Neural progenitor cell (in vitro differentiated cells): ENCODE measurements around the gene SSTR3. TPM values are rescaled to one million over a fixed set of nuclear protein-coding genes. Genes with fewer than 3 reads are reported as not detected.

ENCODE experiments used
- DNase-seq: peaks from one replicate; pipeline ENCODE4 v3.0.0-alpha.2; 2016; ENCODE audit warnings: low spot score
- H2AFZ ChIP-seq: fragments of 200-600 bp; sonication (generic); replicated peaks from 2 replicates; pipeline ENCODE4 v1.6.1; 2016; ENCODE audit warnings: antibody characterized with exemption
- H3F3A ChIP-seq: fragments of 200-600 bp; sonication (generic); 2 replicates; pipeline ENCODE4 v1.6.1; 2016; ENCODE audit warnings: antibody characterized with exemption, low read depth
- H3K27ac ChIP-seq: fragments of 200-600 bp; sonication (generic); 2 replicates; pipeline ENCODE4 v1.5.1; 2016; ENCODE audit warnings: mild to moderate bottlenecking
- H3K27me3 ChIP-seq: fragments of 200-600 bp; sonication (generic); 2 replicates; pipeline ENCODE4 v1.6.1; 2016; ENCODE audit warnings: mild to moderate bottlenecking, moderate library complexity
- H3K36me3 ChIP-seq: fragments of 200-600 bp; sonication (generic); 2 replicates; pipeline ENCODE4 v1.5.1; 2016
- H3K4me1 ChIP-seq: fragments of 200-600 bp; sonication (generic); 2 replicates; pipeline ENCODE4 v1.6.1; 2016; ENCODE audit warnings: mixed run types
- H3K4me2 ChIP-seq: fragments of 200-600 bp; sonication (generic); 2 replicates; pipeline ENCODE4 v1.6.1; 2016
- H3K4me3 ChIP-seq: fragments of 200-600 bp; sonication (generic); 2 replicates; pipeline ENCODE4 v1.5.1; 2016
- H3K79me2 ChIP-seq: fragments of 200-600 bp; sonication (generic); 2 replicates; pipeline ENCODE4 v1.6.1; 2016; ENCODE audit warnings: low read depth
- H3K9ac ChIP-seq: fragments of 200-600 bp; sonication (generic); 2 replicates; pipeline ENCODE4 v1.6.1; 2016
- H3K9me3 ChIP-seq: fragments of 200-600 bp; sonication (generic); 2 replicates; pipeline ENCODE4 v1.5.1; 2016; ENCODE audit warnings: low read depth
- H4K20me1 ChIP-seq: fragments of 200-600 bp; sonication (generic); 2 replicates; pipeline ENCODE4 v1.6.1; 2016; ENCODE audit warnings: low read depth
- H3K27ac Mint-ChIP-seq: 3 replicates; pipeline ENCODE4 v1.8.0; 2021; ENCODE audit warnings: mixed read lengths
- H3K27me3 Mint-ChIP-seq: 2 replicates; pipeline ENCODE4 v1.8.0; 2022; ENCODE audit warnings: low read depth, mild to moderate bottlenecking, inconsistent platforms, moderate library complexity, mixed read lengths; ENCODE audit not compliant: insufficient read depth
- H3K36me3 Mint-ChIP-seq: 3 replicates; pipeline ENCODE4 v1.8.0; 2021; ENCODE audit warnings: mixed read lengths
- H3K4me1 Mint-ChIP-seq: 3 replicates; pipeline ENCODE4 v1.8.0; 2021; ENCODE audit warnings: mixed read lengths
- H3K4me3 Mint-ChIP-seq: 3 replicates; pipeline ENCODE4 v1.8.0; 2021; ENCODE audit warnings: mild to moderate bottlenecking, moderate library complexity, mixed read lengths
- H3K9me3 Mint-ChIP-seq: 3 replicates; pipeline ENCODE4 v1.8.0; 2020; ENCODE audit warnings: mixed read lengths
- EZH2 ChIP-seq: fragments of 200-600 bp; sonication (generic); IDR thresholded peaks from 2 replicates; pipeline ENCODE4 v1.6.1; 2017; ENCODE audit warnings: antibody characterized with exemption, mild to moderate bottlenecking, moderate library complexity
- EZH2phosphoT487 ChIP-seq: fragments of 200-600 bp; sonication (generic); IDR thresholded peaks from 2 replicates; pipeline ENCODE4 v1.6.1; 2017; ENCODE audit warnings: antibody characterized with exemption
- total RNA-seq: library from RNA; depleted of rRNA; stranded (reverse); fragments of >200 nt; gene quantifications from 2 replicates; pipeline ENCODE4 v1.2.3, GENCODE V29; 2015; ENCODE audit warnings: low replicate concordance
- TF ChIP-seq, protein P1 (sequence below): fragments of 200-600 bp; sonication (generic); IDR thresholded peaks from 2 replicates; pipeline ENCODE4 v1.5.1; 2017; ENCODE audit warnings: antibody characterized with exemption, mild to moderate bottlenecking

Gene SSTR3
- total RNA-seq, 1 donor from 2014 or later = 0.19 TPM

DNA sequence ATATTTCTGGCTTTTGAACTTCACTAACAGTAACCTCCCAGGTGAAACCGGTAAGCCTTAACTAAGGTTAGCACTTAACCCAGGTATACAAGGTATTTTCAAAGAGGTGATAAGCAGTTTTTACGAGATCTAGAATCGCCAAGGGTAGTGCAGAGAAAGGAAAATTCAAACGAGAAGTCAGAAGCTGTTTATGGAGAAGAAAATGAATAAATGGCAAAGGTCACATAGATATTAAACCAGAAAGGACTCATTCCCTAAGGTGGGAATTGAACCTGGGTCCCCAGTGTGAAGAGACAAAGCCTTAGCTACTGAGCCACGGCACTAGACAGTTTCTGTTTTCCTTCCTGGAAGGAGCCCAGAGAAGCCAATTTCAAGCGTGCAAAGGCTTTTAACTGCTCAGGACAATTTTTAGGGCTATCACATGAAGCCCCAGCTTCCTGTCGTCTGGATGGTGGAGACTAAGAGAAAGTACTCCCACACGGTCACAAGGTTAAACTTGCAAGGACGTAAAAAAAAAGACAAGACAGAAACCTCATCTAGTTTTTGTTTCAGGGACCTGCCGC lies 18.6 kb downstream of the SSTR3 start:
- H3K4me3 ChIP-seq = no peak overlapping the region
- H3K36me3 ChIP-seq = no peaks in the 10 kb centered on the region
- peaks cover 8% of the 10 kb centered on the region for H3K9me3 ChIP-seq
- H3K79me2 ChIP-seq = no peaks in the 10 kb centered on the region
- H3K27me3 ChIP-seq = no peaks in the 10 kb centered on the region
- no peak overlapping the region for H3K4me2 ChIP-seq
- H3K9ac ChIP-seq = no peak overlapping the region
- H2AFZ ChIP-seq = no peak overlapping the region
- no peak overlapping the region for H3K27ac Mint-ChIP-seq
- peaks cover 13% of the 10 kb centered on the region for H3K4me1 ChIP-seq
- peaks cover 28% of the 10 kb centered on the region for H3K4me1 Mint-ChIP-seq
- TF ChIP-seq EZH2phosphoT487 (no peak), EZH2 (no peak)
- TF ChIP-seq, protein P1, sequence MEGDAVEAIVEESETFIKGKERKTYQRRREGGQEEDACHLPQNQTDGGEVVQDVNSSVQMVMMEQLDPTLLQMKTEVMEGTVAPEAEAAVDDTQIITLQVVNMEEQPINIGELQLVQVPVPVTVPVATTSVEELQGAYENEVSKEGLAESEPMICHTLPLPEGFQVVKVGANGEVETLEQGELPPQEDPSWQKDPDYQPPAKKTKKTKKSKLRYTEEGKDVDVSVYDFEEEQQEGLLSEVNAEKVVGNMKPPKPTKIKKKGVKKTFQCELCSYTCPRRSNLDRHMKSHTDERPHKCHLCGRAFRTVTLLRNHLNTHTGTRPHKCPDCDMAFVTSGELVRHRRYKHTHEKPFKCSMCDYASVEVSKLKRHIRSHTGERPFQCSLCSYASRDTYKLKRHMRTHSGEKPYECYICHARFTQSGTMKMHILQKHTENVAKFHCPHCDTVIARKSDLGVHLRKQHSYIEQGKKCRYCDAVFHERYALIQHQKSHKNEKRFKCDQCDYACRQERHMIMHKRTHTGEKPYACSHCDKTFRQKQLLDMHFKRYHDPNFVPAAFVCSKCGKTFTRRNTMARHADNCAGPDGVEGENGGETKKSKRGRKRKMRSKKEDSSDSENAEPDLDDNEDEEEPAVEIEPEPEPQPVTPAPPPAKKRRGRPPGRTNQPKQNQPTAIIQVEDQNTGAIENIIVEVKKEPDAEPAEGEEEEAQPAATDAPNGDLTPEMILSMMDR = no peak
- peaks cover 4% of the 10 kb centered on the region for H3K27me3 Mint-ChIP-seq
- no peaks in the 10 kb centered on the region for H4K20me1 ChIP-seq
- H3F3A ChIP-seq = peaks cover 26% of the 10 kb centered on the region
- peaks cover 14% of the 10 kb centered on the region for H3K36me3 Mint-ChIP-seq
- no peak overlapping the region for H3K27ac ChIP-seq
- H3K9me3 Mint-ChIP-seq = peaks cover 13% of the 10 kb centered on the region
- no peak overlapping the region for H3K4me3 Mint-ChIP-seq
- no peak for DNase-seq

GRCh38 chr22:37192741-37193140 lies 19.5 kb downstream of the SSTR3 start:
- Histone ChIP-seq H3K4me2 (no peak overlapping the region), H3K9ac (no peak overlapping the region), H3K4me1 (peaks cover 20% of the 10 kb centered on the region), H2AFZ (no peak overlapping the region), H3K79me2 (no peaks in the 10 kb centered on the region), H3K4me3 (no peak overlapping the region), H3K36me3 (no peaks in the 10 kb centered on the region), H4K20me1 (no peaks in the 10 kb centered on the region), H3K27me3 (no peaks in the 10 kb centered on the region), H3K9me3 (peaks cover 8% of the 10 kb centered on the region), H3F3A (peaks cover 34% of the 10 kb centered on the region), H3K27ac (no peak overlapping the region)
- peaks cover 34% of the 10 kb centered on the region for H3K4me1 Mint-ChIP-seq
- no peak for DNase-seq
- no peak overlapping the region for H3K4me3 Mint-ChIP-seq
- peaks cover 14% of the 10 kb centered on the region for H3K36me3 Mint-ChIP-seq
- peaks cover 13% of the 10 kb centered on the region for H3K9me3 Mint-ChIP-seq
- TF ChIP-seq EZH2 (no peak), EZH2phosphoT487 (no peak)
- TF ChIP-seq, protein P1 = no peak
- no peak overlapping the region for H3K27ac Mint-ChIP-seq
- peaks cover 4% of the 10 kb centered on the region for H3K27me3 Mint-ChIP-seq

- peaks cover 13% of the 10 kb centered on the region for H3K9me3 Mint-ChIP-seq
- H3K4me1 ChIP-seq = peaks cover 26% of the 10 kb centered on the region
- no peak for DNase-seq
- H3K36me3 ChIP-seq = no peaks in the 10 kb centered on the region
- H3K4me3 ChIP-seq = no peak overlapping the region
- H3K27me3 Mint-ChIP-seq = peaks cover 4% of the 10 kb centered on the region
- peaks cover 8% of the 10 kb centered on the region for H3K9me3 ChIP-seq
- H3F3A ChIP-seq = peaks cover 34% of the 10 kb centered on the region
- no peak overlapping the region for H3K4me3 Mint-ChIP-seq
- no peak overlapping the region for H2AFZ ChIP-seq
- H3K27ac Mint-ChIP-seq = no peak overlapping the region
- H3K27ac ChIP-seq = no peak overlapping the region
- no peaks in the 10 kb centered on the region for H4K20me1 ChIP-seq
- no peaks in the 10 kb centered on the region for H3K27me3 ChIP-seq
- H3K36me3 Mint-ChIP-seq = peaks cover 14% of the 10 kb centered on the region
- H3K4me2 ChIP-seq = no peak overlapping the region
- peaks cover 40% of the 10 kb centered on the region for H3K4me1 Mint-ChIP-seq
- TF ChIP-seq EZH2phosphoT487 (no peak), EZH2 (no peak)
- TF ChIP-seq, protein P1 = no peak
- no peaks in the 10 kb centered on the region for H3K79me2 ChIP-seq
- no peak overlapping the region for H3K9ac ChIP-seq
Measured at GRCh38 chr22:37192204-37192603, 20.1 kb downstream of the SSTR3 start.
